PC-9 (cell line): Measurements from ENCODE around the gene SYT1.

Experiments used
- EZH2 ChIP-seq: fragments of 200-600 bp; sonication (generic); IDR thresholded peaks from 2 replicates; pipeline ENCODE4 v1.8.0; 2017; ENCODE audit warnings: antibody characterized with exemption, low read depth
- TF ChIP-seq, protein P1 (sequence below): fragments of 200-600 bp; sonication (generic); conservative IDR thresholded peaks from 2 replicates; pipeline ENCODE4 v1.6.1; 2017; ENCODE audit warnings: mixed run types, antibody characterized with exemption, mild to moderate bottlenecking, moderate library complexity

DNA sequence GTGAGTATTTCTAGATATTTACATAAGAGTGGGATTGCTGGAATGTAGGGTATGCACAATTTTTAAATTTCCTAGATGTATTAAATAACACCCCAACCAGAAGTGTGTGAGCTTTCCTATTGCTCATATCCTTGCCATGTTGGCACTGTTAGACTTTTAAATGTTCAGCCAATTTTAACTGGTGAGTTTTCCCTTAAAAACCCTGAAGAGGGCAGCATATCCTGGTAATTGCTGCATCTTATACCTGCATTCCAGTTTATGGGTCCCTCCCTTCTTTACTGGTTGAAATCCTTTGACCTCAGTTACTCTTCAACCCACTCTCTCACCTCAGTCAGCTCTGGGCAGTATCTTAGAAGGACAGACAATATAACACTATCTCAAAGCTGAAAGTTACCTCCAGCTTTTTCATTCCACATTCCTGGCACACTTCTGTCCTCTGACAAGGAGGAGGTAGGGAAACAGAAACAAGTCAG is 555.6 kb downstream of the SYT1 start:
- TF ChIP-seq, protein P1, sequence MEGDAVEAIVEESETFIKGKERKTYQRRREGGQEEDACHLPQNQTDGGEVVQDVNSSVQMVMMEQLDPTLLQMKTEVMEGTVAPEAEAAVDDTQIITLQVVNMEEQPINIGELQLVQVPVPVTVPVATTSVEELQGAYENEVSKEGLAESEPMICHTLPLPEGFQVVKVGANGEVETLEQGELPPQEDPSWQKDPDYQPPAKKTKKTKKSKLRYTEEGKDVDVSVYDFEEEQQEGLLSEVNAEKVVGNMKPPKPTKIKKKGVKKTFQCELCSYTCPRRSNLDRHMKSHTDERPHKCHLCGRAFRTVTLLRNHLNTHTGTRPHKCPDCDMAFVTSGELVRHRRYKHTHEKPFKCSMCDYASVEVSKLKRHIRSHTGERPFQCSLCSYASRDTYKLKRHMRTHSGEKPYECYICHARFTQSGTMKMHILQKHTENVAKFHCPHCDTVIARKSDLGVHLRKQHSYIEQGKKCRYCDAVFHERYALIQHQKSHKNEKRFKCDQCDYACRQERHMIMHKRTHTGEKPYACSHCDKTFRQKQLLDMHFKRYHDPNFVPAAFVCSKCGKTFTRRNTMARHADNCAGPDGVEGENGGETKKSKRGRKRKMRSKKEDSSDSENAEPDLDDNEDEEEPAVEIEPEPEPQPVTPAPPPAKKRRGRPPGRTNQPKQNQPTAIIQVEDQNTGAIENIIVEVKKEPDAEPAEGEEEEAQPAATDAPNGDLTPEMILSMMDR = peak; percentile 74
- no peak for TF ChIP-seq EZH2
